ENCODE data around the gene FTCDNL1.

The FTCDNL1 gene

GRCh38 chr2:199850718-199851500 lies at the start of gene FTCDNL1:
Gene FTCDNL1, minus strand, starts transcription at chr2:199851192. Its CDS starts 2,230 bp downstream, at chr2:199848962.
- DNase-seq: peak; percentile 75

GRCh38 chr2:199896617-199897016 lies 45.6 kb upstream of the FTCDNL1 start:
- DNase-seq: no peak

GRCh38 chr2:199895406-199895805 lies 44.4 kb upstream of the FTCDNL1 start:
- no peak for DNase-seq

DNA sequence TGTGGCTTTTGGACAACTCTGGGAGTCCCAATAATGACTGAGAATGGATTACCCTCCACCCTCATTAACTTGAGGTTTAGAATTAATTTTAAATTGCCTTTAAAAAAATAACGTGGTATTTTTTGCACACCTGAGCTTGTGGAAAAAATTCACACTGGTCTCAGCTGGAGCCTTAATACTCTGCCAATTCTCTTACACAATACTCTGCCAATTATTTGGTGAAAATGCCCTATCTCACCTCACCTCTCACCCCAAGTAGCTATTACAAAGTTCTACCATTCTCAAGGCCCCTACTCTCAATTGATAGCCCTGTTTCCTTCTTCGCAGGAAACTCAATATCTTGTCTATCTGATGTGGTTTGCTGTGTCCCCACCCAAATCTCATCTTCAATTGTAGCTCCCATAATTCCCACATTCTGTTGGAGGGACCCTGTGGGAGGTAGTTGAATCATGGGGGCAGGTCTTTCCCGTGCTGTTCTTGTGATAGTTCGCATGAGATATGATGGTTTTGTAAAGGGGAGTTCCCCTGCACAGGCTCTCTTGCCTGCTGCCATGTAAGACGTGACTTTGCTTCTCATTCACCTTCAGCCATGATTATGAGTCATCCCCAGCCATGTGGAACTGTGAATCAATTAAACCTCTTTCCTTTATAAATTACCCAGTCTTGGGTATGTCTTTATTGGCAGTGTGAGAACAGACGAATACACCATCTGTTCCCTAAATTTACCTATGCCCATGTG lies 32.7 kb upstream of the FTCDNL1 start:
- DNase-seq: no peak

GRCh38 chr2:199882667-199883066 lies 31.7 kb upstream of the FTCDNL1 start:
- DNase-seq: no peak

- DNase-seq: no peak
These were observed 24.4 kb upstream of the FTCDNL1 start for GRCh38 chr2:199875400-199875799.

DNA sequence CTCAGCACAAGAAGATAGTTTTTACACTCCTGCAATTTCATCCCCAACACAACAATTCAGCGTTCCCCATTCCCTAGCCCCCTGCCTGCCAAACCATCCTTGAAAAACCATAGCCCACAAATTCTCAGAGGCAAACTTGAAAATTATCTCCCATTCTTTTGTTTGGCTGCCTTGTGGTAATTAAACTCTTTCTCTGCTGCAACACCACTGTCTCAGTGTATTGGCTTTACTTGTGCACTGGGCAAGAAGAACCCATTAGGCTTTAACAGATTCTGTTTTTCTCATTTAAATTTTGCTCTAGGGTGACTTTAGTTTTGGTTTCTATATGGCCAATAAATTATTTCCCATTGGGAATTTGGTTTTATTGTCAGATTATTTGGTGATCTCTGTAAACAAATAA lies 23.2 kb upstream of the FTCDNL1 start:
- DNase-seq: no peak

GRCh38 chr2:199870581-199870980 lies 19.6 kb upstream of the FTCDNL1 start:
- no peak for DNase-seq

GRCh38 chr2:199869653-199870052 lies 18.7 kb upstream of the FTCDNL1 start:
- DNase-seq: no peak

DNA sequence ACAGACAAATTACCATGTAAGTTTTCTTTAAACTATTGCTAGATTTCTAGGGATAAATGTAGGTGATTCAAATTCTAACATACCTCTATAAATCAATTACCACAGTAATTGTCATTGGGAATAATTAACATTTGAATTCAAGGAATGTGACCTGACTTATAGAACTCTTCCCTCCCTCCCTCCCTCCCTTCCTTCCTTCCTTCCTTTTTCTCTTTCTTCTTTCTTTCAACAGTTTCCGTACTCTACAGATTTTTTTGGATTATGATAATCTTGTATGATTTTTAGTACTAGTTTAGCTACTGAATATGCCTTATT lies 18.2 kb upstream of the FTCDNL1 start:
- no peak for DNase-seq

DNA sequence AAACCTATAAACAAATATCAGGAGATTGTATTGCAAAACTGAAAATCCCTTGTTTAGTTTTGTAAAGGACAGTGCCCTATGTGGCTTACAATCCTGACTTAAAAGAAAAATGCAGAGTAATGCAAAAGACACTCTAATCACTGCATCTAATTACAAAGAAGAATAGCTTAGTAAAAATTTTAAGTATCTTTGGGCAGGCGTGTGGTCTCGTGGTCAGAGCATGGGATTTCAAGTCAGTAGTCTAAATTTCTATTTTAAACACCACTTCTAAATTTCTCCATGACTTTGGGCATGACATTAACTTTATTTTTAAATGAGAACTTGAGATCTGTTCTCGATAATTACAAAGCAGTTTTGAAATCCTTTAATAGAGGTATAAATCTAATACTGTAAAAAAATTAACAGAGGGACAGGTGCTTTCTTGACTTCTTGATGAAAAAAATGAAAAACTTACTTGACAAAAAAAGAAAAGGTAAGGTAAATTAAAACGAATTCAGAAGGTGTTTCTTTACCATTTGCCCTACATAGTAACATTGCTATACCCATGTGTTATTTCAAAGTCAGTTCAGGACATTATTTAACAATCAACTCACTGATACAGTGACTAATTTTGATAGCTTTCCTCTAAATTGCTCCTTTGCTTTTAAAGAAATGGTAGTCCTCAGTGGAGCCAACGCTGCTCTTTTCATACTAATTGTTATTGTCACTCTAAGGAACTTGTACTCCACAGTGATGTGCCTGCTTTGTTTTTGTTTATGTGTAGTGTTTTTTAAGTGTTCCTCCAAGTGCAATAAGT lies 17.6 kb upstream of the FTCDNL1 start:
- no peak for DNase-seq

DNA sequence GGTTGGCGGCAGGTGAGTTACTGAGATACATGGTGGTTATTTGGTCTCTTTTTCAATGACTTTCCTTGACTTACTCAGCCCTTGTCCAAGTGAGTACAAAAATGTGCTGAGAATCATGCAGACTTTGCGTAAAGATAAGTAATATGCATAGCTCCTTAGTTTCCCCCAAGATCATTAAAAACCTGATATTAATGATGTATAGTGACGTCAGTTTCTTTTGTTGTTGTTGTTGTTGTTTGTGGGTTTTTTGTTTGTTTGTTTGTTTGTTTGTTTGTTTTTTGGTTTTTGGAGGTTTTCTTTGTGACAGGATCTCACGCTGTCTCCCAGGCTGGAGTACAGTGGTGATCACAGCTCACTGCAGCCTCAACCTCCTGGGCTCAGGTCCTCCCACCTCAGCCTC lies 14.9 kb upstream of the FTCDNL1 start:
- no peak for DNase-seq

- no peak for DNase-seq
These were observed 11.8 kb upstream of the FTCDNL1 start for GRCh38 chr2:199862788-199863187.

GRCh38 chr2:199861132-199861774 lies 10.3 kb upstream of the FTCDNL1 start:
- no peak for DNase-seq

DNA sequence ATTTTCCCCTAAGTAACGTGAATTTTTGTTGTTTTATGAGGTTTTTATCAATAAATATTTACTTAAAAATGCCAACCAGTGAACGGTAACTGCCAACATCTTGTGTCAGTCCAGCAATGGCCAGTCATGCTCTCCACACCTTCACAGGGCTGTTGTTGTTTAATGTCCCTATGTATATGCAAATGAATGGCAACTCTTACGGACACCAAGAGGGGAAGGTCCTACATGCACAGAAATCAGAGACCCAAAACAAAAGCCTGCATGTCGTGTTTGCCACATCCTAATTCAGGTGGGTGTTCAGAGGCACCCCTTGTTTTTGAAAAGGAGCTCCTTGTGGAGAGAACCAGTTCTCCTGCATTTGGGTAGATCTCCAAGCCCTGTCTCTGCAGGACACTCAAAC lies 4.8 kb upstream of the FTCDNL1 start:
- no peak for DNase-seq

- no peak for DNase-seq
These were observed 891 bp upstream of the FTCDNL1 start for GRCh38 chr2:199851883-199852282.

DNA sequence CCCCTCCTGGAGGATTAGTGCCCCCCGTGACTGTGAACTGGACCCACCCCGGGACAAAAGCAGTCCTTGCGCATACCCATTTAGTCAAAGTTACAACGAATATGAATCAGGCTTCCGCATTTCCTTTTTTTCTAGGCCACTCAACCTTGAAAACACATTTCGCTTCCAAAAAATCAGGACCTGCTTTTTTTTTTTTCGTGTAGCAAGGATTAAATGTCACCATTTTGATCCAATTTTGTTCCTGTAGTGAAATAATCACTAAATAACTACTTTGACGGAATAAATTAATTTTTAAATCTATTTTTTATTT lies 464 bp upstream of the FTCDNL1 start:
- DNase-seq: no peak

DNA sequence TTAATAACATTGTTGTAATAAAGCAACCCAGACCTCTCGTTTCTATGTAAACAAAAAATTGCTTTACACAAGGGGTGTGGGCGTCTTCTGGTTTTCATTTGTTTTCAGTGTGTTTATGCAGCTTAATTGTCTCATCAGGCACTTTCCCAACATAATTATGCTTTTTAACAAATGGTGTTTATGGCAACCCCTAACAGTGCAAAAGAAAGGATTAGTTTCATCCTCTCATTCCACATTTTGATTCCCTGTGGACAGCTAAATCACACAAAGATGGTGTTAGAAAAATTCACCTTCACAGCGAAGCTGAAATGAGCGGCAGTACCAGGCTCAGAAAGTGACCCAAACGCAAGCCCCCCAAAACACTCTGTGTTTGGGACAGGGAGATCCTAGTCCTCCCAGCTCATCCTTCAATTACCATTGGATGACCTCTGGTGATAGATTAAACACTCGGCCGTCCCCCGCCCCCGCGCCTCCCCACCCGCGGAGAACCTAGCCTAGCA lies 724 bp downstream of the FTCDNL1 start:
- DNase-seq: no peak

DNA sequence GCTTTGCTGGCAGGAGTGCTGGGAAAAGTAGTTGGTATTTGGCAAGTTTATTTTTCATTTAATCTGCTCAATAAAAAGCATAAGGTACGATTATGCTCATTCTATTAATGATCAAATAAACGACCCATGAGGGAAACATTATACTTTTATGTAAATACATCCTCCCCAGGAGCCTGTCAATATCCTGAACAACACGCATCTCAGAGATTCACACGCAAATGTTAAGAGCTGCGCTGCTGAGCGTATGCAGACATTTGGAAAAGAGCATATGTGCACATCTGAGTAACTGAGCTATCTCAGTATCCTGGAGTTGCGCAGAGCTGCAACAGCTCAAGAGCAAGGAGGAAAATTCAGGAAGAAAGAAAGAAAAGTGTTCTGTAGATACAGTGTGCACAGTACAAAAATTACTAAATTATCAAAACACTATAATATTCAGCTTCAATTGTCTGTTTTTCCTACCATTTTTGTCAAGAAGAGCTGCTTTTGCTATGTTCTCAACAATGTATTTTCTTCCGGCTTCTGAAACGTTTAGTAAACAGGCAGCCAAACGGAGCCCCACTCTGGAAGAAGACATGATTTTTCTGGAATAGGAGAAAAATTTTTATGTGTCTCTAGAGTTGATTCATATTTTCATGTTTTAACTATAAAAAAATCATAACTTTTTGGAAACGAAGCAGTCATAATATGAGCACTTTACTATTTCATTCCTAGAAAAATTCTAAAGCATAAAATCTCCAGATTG lies 2.4 kb downstream of the FTCDNL1 start:
- no peak for DNase-seq

- no peak for DNase-seq
These were observed 3.7 kb downstream of the FTCDNL1 start for GRCh38 chr2:199847181-199847864.

GRCh38 chr2:199842631-199843395 lies 8.2 kb downstream of the FTCDNL1 start:
- no peak for DNase-seq
